Mammary epithelial cell (primary cell): ENCODE results near the gene LAX1.

ENCODE experiments used
- CTCF ChIP-seq, 2 donors: IDR thresholded peaks in 1 of 2; conservative IDR thresholded peaks in 1 of 2; 2 replicates each; pipeline ENCODE4 v1.5.1; 2011 to 2012; ENCODE audit warnings: inconsistent platforms in 2 of 2, low read length in 2 of 2, mild to moderate bottlenecking in 2 of 2, control low read depth in 1 of 2, low read depth in 1 of 2; ENCODE audit not compliant: insufficient read depth in 1 of 2; ENCODE audit errors: extremely low read depth in 1 of 2
- EZH2 ChIP-seq: IDR thresholded peaks from 2 replicates; pipeline ENCODE4 v1.6.1; 2012; ENCODE audit warnings: low read length, inconsistent platforms, borderline replicate concordance

GRCh38 chr1:203772836-203773235, 7.9 kb downstream of the LAX1 start:
- TF ChIP-seq CTCF (conservative IDR thresholded peaks at IDR 0.05 in 1 of 2, IDR thresholded peaks at IDR 0.05 in 1 of 2; ENCODE audit: extremely low read depth in 1 of 2, insufficient read depth in 1 of 2, low read depth in 1 of 2, low read length in 2 of 2), result no peak
- TF ChIP-seq EZH2, result no peak
